ENCODE results near the gene PCLO.
"Not testable (repeated sequence)": the region's sequence is repeated elsewhere in the genome, so short reads cannot be mapped to it uniquely, and the experiment has no call there.

Gene PCLO

GRCh38 chr7:82945480-82945879 is 217.2 kb downstream of the PCLO start:
- H3K36me3 ChIP-seq (ENCODE audit: control insufficient read depth, insufficient read depth, low read length) = no peaks in the 10 kb centered on the region
- no peaks in the 10 kb centered on the region for H3K9me3 ChIP-seq (ENCODE audit: control insufficient read depth, low read length)
- H3K27me3 ChIP-seq (replicated peaks; ENCODE audit: control insufficient read depth, insufficient read depth, low read length, poor library complexity, severe bottlenecking) = no peaks in the 10 kb centered on the region
- H3K4me3 ChIP-seq (ENCODE audit: insufficient read depth, low read depth, low read length, poor library complexity, severe bottlenecking) = no peak overlapping the region
- DNase-seq = no peak
- H3K4me1 ChIP-seq (ENCODE audit: control insufficient read depth, insufficient read depth, low read length, poor library complexity, severe bottlenecking) = no peaks in the 10 kb centered on the region
- no peak overlapping the region for H3K27ac ChIP-seq (ENCODE audit: insufficient read depth, low read length, poor library complexity, severe bottlenecking)

DNA sequence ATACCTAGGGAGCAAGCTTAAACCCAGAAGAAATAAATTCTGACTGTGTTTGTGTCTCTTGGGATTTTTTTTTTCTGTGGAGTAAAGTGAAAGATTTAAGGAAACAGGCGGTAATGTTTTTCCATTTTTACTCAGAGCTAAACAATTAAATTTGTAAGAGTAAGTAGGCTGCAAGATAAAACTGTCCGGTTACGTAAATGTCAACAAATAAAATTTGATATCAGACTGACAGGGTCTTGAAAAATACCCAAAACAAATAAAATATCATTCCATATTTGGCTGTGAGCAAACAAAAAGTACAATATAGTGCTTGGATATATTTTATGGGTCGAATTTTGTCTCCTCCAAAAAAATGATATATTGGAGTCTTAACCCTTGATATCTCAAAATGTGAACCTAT is 217.6 kb downstream of the PCLO start:
- Histone ChIP-seq H3K27ac (ENCODE audit: insufficient read depth, low read length, poor library complexity, severe bottlenecking) (no peak overlapping the region), H3K4me1 (ENCODE audit: control insufficient read depth, insufficient read depth, low read length, poor library complexity, severe bottlenecking) (no peaks in the 10 kb centered on the region), H3K4me3 (ENCODE audit: insufficient read depth, low read depth, low read length, poor library complexity, severe bottlenecking) (no peak overlapping the region), H3K27me3 (replicated peaks; ENCODE audit: control insufficient read depth, insufficient read depth, low read length, poor library complexity, severe bottlenecking) (no peaks in the 10 kb centered on the region), H3K9me3 (ENCODE audit: control insufficient read depth, low read length) (no peaks in the 10 kb centered on the region), H3K36me3 (ENCODE audit: control insufficient read depth, insufficient read depth, low read length) (no peaks in the 10 kb centered on the region)
- DNase-seq = no peak

- no peaks in the 10 kb centered on the region for H3K4me1 ChIP-seq (ENCODE audit: control insufficient read depth, insufficient read depth, low read length, poor library complexity, severe bottlenecking)
Measured at GRCh38 chr7:82932516-82932915, 230.2 kb downstream of the PCLO start.

DNA sequence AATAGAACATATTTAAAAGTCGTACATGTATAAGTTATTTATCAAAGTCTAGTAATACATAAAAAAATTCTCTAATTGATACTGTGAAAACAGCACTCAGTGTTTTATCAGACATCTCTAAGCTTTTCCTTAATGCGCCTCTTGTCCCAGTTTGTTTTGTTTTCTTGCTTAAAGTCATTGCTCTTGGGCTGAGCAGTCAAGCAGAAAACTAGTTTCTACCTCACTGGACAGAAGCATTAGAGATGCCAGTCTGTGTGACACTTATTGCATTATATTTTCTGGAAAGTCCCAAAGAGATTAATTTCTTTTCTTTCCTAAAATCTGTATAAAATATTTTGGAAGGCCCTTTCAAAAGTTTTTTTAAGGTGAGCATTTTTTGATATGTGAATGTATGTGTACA is 236.2 kb downstream of the PCLO start:
- H3K36me3 ChIP-seq (ENCODE audit: control insufficient read depth, insufficient read depth, low read length) = no peaks in the 10 kb centered on the region
- no peaks in the 10 kb centered on the region for H3K4me1 ChIP-seq (ENCODE audit: control insufficient read depth, insufficient read depth, low read length, poor library complexity, severe bottlenecking)
- no peak overlapping the region for H3K4me3 ChIP-seq (ENCODE audit: insufficient read depth, low read depth, low read length, poor library complexity, severe bottlenecking)
- H3K27me3 ChIP-seq (replicated peaks; ENCODE audit: control insufficient read depth, insufficient read depth, low read length, poor library complexity, severe bottlenecking) = no peaks in the 10 kb centered on the region
- peaks cover 3% of the 10 kb centered on the region for H3K9me3 ChIP-seq (ENCODE audit: control insufficient read depth, low read length)
- DNase-seq = no peak
- H3K27ac ChIP-seq (ENCODE audit: insufficient read depth, low read length, poor library complexity, severe bottlenecking) = no peak overlapping the region

More at GRCh38 chr7:82932516-82932915, 230.2 kb downstream of the PCLO start:
- no peaks in the 10 kb centered on the region for H3K27me3 ChIP-seq (replicated peaks; ENCODE audit: control insufficient read depth, insufficient read depth, low read length, poor library complexity, severe bottlenecking)
- no peaks in the 10 kb centered on the region for H3K36me3 ChIP-seq (ENCODE audit: control insufficient read depth, insufficient read depth, low read length)
- H3K27ac ChIP-seq (ENCODE audit: insufficient read depth, low read length, poor library complexity, severe bottlenecking) = no peak overlapping the region
- DNase-seq = no peak
- H3K4me3 ChIP-seq (ENCODE audit: insufficient read depth, low read depth, low read length, poor library complexity, severe bottlenecking) = no peak overlapping the region
- H3K9me3 ChIP-seq (ENCODE audit: control insufficient read depth, low read length) = peaks cover 3% of the 10 kb centered on the region

DNA sequence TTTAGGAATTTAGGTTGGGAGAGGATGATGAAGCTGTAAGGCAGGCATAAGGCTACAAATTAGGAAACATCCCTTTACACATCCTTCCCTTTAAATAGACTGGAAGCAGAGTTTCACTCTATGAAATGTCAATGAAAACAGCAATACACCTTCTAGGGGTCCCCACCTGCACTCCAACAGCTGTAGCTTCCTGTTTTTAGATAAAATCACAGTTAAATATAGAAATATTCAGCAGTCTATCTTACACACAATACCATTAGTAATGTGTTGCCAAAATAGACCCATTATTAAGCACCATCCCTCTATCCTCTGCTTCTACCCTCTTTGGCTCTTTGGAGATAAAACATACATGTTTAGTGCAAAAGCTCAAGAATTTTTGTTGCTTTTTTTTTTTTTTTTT is 237.4 kb downstream of the PCLO start:
- Histone ChIP-seq H3K4me3 (ENCODE audit: insufficient read depth, low read depth, low read length, poor library complexity, severe bottlenecking) (no peak overlapping the region), H3K4me1 (ENCODE audit: control insufficient read depth, insufficient read depth, low read length, poor library complexity, severe bottlenecking) (no peaks in the 10 kb centered on the region), H3K27me3 (replicated peaks; ENCODE audit: control insufficient read depth, insufficient read depth, low read length, poor library complexity, severe bottlenecking) (no peaks in the 10 kb centered on the region), H3K36me3 (ENCODE audit: control insufficient read depth, insufficient read depth, low read length) (no peaks in the 10 kb centered on the region), H3K9me3 (ENCODE audit: control insufficient read depth, low read length) (peaks cover 3% of the 10 kb centered on the region), H3K27ac (ENCODE audit: insufficient read depth, low read length, poor library complexity, severe bottlenecking) (no peak overlapping the region)
- no peak for DNase-seq

GRCh38 chr7:82906502-82906901 is 256.2 kb downstream of the PCLO start:
- DNase-seq = no peak
- no peaks in the 10 kb centered on the region for H3K9me3 ChIP-seq (ENCODE audit: control insufficient read depth, low read length)
- H3K4me3 ChIP-seq (ENCODE audit: insufficient read depth, low read depth, low read length, poor library complexity, severe bottlenecking) = no peak overlapping the region
- no peaks in the 10 kb centered on the region for H3K27me3 ChIP-seq (replicated peaks; ENCODE audit: control insufficient read depth, insufficient read depth, low read length, poor library complexity, severe bottlenecking)
- H3K36me3 ChIP-seq (ENCODE audit: control insufficient read depth, insufficient read depth, low read length) = no peaks in the 10 kb centered on the region
- H3K27ac ChIP-seq (ENCODE audit: insufficient read depth, low read length, poor library complexity, severe bottlenecking) = no peak overlapping the region
- no peaks in the 10 kb centered on the region for H3K4me1 ChIP-seq (ENCODE audit: control insufficient read depth, insufficient read depth, low read length, poor library complexity, severe bottlenecking)

GRCh38 chr7:82904871-82905270 is 257.8 kb downstream of the PCLO start:
- H3K27me3 ChIP-seq (replicated peaks; ENCODE audit: control insufficient read depth, insufficient read depth, low read length, poor library complexity, severe bottlenecking) = no peaks in the 10 kb centered on the region
- H3K27ac ChIP-seq (ENCODE audit: insufficient read depth, low read length, poor library complexity, severe bottlenecking) = no peak overlapping the region
- H3K4me1 ChIP-seq (ENCODE audit: control insufficient read depth, insufficient read depth, low read length, poor library complexity, severe bottlenecking) = no peaks in the 10 kb centered on the region
- H3K36me3 ChIP-seq (ENCODE audit: control insufficient read depth, insufficient read depth, low read length) = no peaks in the 10 kb centered on the region
- DNase-seq = no peak
- no peak overlapping the region for H3K4me3 ChIP-seq (ENCODE audit: insufficient read depth, low read depth, low read length, poor library complexity, severe bottlenecking)
- H3K9me3 ChIP-seq (ENCODE audit: control insufficient read depth, low read length) = no peaks in the 10 kb centered on the region

DNA sequence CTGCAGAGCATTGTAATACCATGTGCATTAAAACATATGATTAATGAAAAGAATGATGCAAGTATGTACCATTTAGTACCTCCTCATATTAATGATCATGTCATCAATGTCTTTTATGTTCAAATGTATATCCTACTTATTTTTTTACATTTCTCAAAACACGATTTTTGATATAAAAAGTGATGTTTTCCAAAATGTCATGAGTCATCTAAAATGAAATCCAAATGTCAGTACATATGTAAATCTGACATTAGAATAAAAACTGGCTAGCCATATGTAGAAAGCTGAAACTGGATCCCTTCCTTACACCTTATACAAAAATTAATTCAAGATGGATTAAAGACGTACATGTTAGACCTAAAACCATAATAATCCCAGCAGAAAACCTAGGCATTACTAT is 261.6 kb downstream of the PCLO start:
- H3K36me3 ChIP-seq (ENCODE audit: control insufficient read depth, insufficient read depth, low read length); H3K27me3 ChIP-seq (replicated peaks; ENCODE audit: control insufficient read depth, insufficient read depth, low read length, poor library complexity, severe bottlenecking); DNase-seq; H3K4me1 ChIP-seq (ENCODE audit: control insufficient read depth, insufficient read depth, low read length, poor library complexity, severe bottlenecking); H3K4me3 ChIP-seq (ENCODE audit: insufficient read depth, low read depth, low read length, poor library complexity, severe bottlenecking); H3K27ac ChIP-seq (ENCODE audit: insufficient read depth, low read length, poor library complexity, severe bottlenecking); H3K9me3 ChIP-seq (ENCODE audit: control insufficient read depth, low read length): not testable (repeated sequence)

DNA sequence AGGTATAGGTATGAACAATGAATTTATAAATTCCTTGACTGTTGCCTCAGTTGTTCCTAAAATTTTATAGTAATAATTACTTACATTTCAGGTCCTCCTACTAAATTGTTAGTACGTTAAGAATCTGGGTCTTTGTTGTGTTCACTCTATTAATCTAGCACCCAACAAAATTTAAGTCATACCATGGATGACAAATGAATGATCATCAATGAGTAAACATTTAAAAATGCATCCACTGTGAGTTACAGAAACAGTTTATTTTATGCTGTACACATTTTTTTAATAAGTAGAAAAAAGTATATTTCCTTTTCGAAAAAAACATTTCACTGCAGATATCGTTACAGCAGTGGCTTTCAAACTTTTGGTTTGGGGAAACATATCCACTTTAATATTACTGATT is 265.2 kb downstream of the PCLO start:
- no peaks in the 10 kb centered on the region for H3K36me3 ChIP-seq (ENCODE audit: control insufficient read depth, insufficient read depth, low read length)
- no peak overlapping the region for H3K4me3 ChIP-seq (ENCODE audit: insufficient read depth, low read depth, low read length, poor library complexity, severe bottlenecking)
- DNase-seq = no peak
- H3K9me3 ChIP-seq (ENCODE audit: control insufficient read depth, low read length) = no peaks in the 10 kb centered on the region
- H3K27me3 ChIP-seq (replicated peaks; ENCODE audit: control insufficient read depth, insufficient read depth, low read length, poor library complexity, severe bottlenecking) = no peaks in the 10 kb centered on the region
- no peak overlapping the region for H3K27ac ChIP-seq (ENCODE audit: insufficient read depth, low read length, poor library complexity, severe bottlenecking)
- no peaks in the 10 kb centered on the region for H3K4me1 ChIP-seq (ENCODE audit: control insufficient read depth, insufficient read depth, low read length, poor library complexity, severe bottlenecking)

- H3K36me3 ChIP-seq (ENCODE audit: control insufficient read depth, insufficient read depth, low read length); H3K27me3 ChIP-seq (replicated peaks; ENCODE audit: control insufficient read depth, insufficient read depth, low read length, poor library complexity, severe bottlenecking); H3K27ac ChIP-seq (ENCODE audit: insufficient read depth, low read length, poor library complexity, severe bottlenecking); H3K4me1 ChIP-seq (ENCODE audit: control insufficient read depth, insufficient read depth, low read length, poor library complexity, severe bottlenecking); H3K4me3 ChIP-seq (ENCODE audit: insufficient read depth, low read depth, low read length, poor library complexity, severe bottlenecking); H3K9me3 ChIP-seq (ENCODE audit: control insufficient read depth, low read length); DNase-seq: not testable (repeated sequence)
Measured at GRCh38 chr7:82894341-82894740, 268.3 kb downstream of the PCLO start.

DNA sequence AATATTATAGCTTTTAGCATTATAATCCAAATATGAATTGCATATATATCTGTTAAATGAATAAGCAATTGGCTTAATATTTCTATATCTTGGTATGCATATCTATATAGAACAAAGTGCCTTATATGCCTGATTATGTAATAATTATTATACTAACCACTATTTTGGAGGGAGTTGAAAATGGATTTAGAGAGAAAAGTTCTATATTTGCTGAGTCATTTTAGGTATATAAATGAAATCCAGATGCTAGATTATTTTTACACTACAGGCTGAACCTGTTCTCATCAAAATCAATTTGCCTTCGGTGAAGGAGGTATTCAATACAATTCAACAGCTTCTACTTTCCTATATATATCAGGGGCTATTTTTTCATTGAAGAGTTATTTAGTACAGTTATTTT is 276.4 kb downstream of the PCLO start:
- H3K27me3 ChIP-seq (replicated peaks; ENCODE audit: control insufficient read depth, insufficient read depth, low read length, poor library complexity, severe bottlenecking) = no peaks in the 10 kb centered on the region
- H3K4me3 ChIP-seq (ENCODE audit: insufficient read depth, low read depth, low read length, poor library complexity, severe bottlenecking) = no peak overlapping the region
- no peaks in the 10 kb centered on the region for H3K4me1 ChIP-seq (ENCODE audit: control insufficient read depth, insufficient read depth, low read length, poor library complexity, severe bottlenecking)
- no peak overlapping the region for H3K27ac ChIP-seq (ENCODE audit: insufficient read depth, low read length, poor library complexity, severe bottlenecking)
- H3K36me3 ChIP-seq (ENCODE audit: control insufficient read depth, insufficient read depth, low read length) = no peaks in the 10 kb centered on the region
- no peak for DNase-seq
- H3K9me3 ChIP-seq (ENCODE audit: control insufficient read depth, low read length) = no peaks in the 10 kb centered on the region
